Endothelial cell of umbilical vein (primary cell): ENCODE data around the gene CALCOCO2. TPM values are rescaled to one million over a fixed set of nuclear protein-coding genes. Genes with fewer than 3 reads are reported as not detected.

Source experiments
- BruUV-seq: library from RNA; stranded (reverse); fragments of 400-500 nt; replicated peaks from 2 replicates; lab custom pipeline; 2021; lab: Mats Ljungman, UMichigan
- CTCF ChIA-PET: fragments of 300-600, 350-600 bp; sonication (Branson Sonifier 250); formaldehyde crosslinking; loops from one replicate; lab custom pipeline; 2021; ENCODE audit warnings: antibody characterized with exemption, inconsistent platforms; lab: Charles Lee
- POLR2A ChIA-PET: fragments of 300-600, 350-600 bp; sonication (Branson Sonifier 250); formaldehyde crosslinking; loops from one replicate; lab custom pipeline; 2021; ENCODE audit warnings: antibody characterized with exemption, inconsistent platforms; lab: Charles Lee
- DNase-seq: peaks from one replicate; pipeline ENCODE4 v3.0.0-alpha.2; 2011; ENCODE audit warnings: low read depth, low spot score
- FAIRE-seq: peaks from 2 replicates; lab custom pipeline; 2011; peaks lifted over from hg19 to GRCh38; lab: Jason Lieb, UNC
- H2AFZ ChIP-seq: 2 replicates; pipeline ENCODE4 v1.6.0; 2012; ENCODE audit warnings: low read depth, low read length, control low read depth, inconsistent platforms
- H3K27ac ChIP-seq: 2 replicates; pipeline ENCODE4 v1.5.1; 2011; ENCODE audit warnings: low read depth, mild to moderate bottlenecking, control low read depth, low read length, moderate library complexity; ENCODE audit not compliant: insufficient read depth
- H3K27me3 ChIP-seq, 2 experiments: 2 replicates each; pipeline versions ENCODE4 v1.6.0 to v1.6.1; 2011; ENCODE audit warnings: low read length in 2 of 2, mixed read lengths in 1 of 2; ENCODE audit not compliant: control insufficient read depth in 2 of 2, insufficient read depth in 2 of 2
- H3K36me3 ChIP-seq, 2 experiments: 2 replicates in 1 of 2; 3 replicates in 1 of 2; pipeline ENCODE4 v1.5.1; 2011; ENCODE audit warnings: low read length in 2 of 2, mild to moderate bottlenecking in 1 of 2, moderate library complexity in 1 of 2; ENCODE audit not compliant: control insufficient read depth in 2 of 2, insufficient read depth in 2 of 2; ENCODE audit errors: extremely low read depth in 1 of 2
- H3K4me1 ChIP-seq: 3 replicates; pipeline ENCODE4 v1.5.1; 2011; ENCODE audit warnings: mild to moderate bottlenecking, low read length; ENCODE audit not compliant: control insufficient read depth, insufficient read depth; ENCODE audit errors: extremely low read depth
- H3K4me2 ChIP-seq: 2 replicates; pipeline ENCODE4 v1.6.1; 2011; ENCODE audit warnings: low read length, control low read depth, mixed read lengths; ENCODE audit not compliant: insufficient read depth
- H3K4me3 ChIP-seq, 3 experiments: fragments of 200-600 bp in 1 of 3; sonication (generic), shearing (Covaris generic) in 1 of 3; replicated peaks in 1 of 3; 2 replicates each; pipeline ENCODE4 v1.5.1; 2011 to 2016; ENCODE audit warnings: control low read depth in 3 of 3, low read length in 3 of 3, mild to moderate bottlenecking in 2 of 3, inconsistent platforms in 1 of 3, low read depth in 1 of 3, moderate library complexity in 1 of 3; ENCODE audit not compliant: insufficient read depth in 1 of 3
- H3K79me2 ChIP-seq: 2 replicates; pipeline ENCODE4 v1.6.0; 2012; ENCODE audit warnings: low read length, inconsistent platforms; ENCODE audit not compliant: control insufficient read depth, insufficient read depth
- H3K9ac ChIP-seq: replicated peaks from 2 replicates; pipeline ENCODE3; 2011; ENCODE audit warnings: low read length, control low read depth; ENCODE audit not compliant: insufficient read depth; ENCODE audit errors: extremely low read depth
- H3K9me1 ChIP-seq: replicated peaks from 3 replicates; pipeline ENCODE4 v1.6.0; 2011; ENCODE audit warnings: mild to moderate bottlenecking, low read length; ENCODE audit not compliant: control insufficient read depth, insufficient read depth; ENCODE audit errors: extremely low read depth
- H3K9me3 ChIP-seq: replicated peaks from 2 replicates; pipeline ENCODE4 v1.5.1; 2012; ENCODE audit warnings: low read length, inconsistent platforms; ENCODE audit not compliant: control insufficient read depth, insufficient read depth
- H4K20me1 ChIP-seq: replicated peaks from 2 replicates; pipeline ENCODE3; 2011; ENCODE audit warnings: mild to moderate bottlenecking, low read length; ENCODE audit not compliant: control insufficient read depth, insufficient read depth; ENCODE audit errors: extremely low read depth
- CTCF ChIP-seq, 2 donors: IDR thresholded peaks; 1 replicate in 1 of 2; 2 replicates in 1 of 2; pipeline ENCODE4 v1.5.1; 2011; ENCODE audit warnings: low read length in 2 of 2, mild to moderate bottlenecking in 2 of 2, moderate library complexity in 2 of 2, control low read depth in 1 of 2, inconsistent platforms in 1 of 2, low read depth in 1 of 2; ENCODE audit not compliant: insufficient read depth in 1 of 2; ENCODE audit errors: extremely low read depth in 1 of 2
- MYC ChIP-seq: IDR thresholded peaks from one replicate; pipeline ENCODE4 v1.6.1; 2011; ENCODE audit warnings: mild to moderate bottlenecking, low read depth, low read length
- POLR2A ChIP-seq: IDR thresholded peaks from 2 replicates; pipeline ENCODE4 v1.6.1; 2012; ENCODE audit warnings: low read depth, mild to moderate bottlenecking, control low read depth, low read length
- dilution Hi-C: fragments of 300-500 bp; cut with MboI; formaldehyde crosslinking; loops from one replicate; pipeline ENCODE4 v1.15.0; 2019; ENCODE audit warnings: low sequenced_read_pairs; ENCODE audit not compliant: extremely low pct_ligation_motif_present
- intact Hi-C: fragments of 100-400 bp; cut with micrococcal nuclease; formaldehyde crosslinking; loops from one replicate; pipeline ENCODE4 v1.10.0; 2022
- polyA plus RNA-seq, 4 experiments: library from polyadenylated mRNA; depleted of rRNA in 3 of 4; stranded (reverse) in 3 of 4; unstranded in 1 of 4; fragments of >200 nt; gene quantifications; 2 replicates each; pipeline versions ENCODE4 v1.2.1 to v1.2.3, GENCODE V29; 2011 to 2012; ENCODE audit warnings: missing spikeins in 1 of 4
- total RNA-seq: library from RNA; stranded (reverse); gene quantifications from 2 replicates; pipeline ENCODE4 v1.2.3, GENCODE V29; 2021
- TF ChIP-seq, protein P1 (sequence below): IDR thresholded peaks from 2 replicates; pipeline ENCODE4 v1.6.1; 2011; ENCODE audit not compliant: insufficient read depth, insufficient read length

CALCOCO2 gene
- total and polyA plus RNA-seq, 2 donors (not counting 3 experiments of a cell fraction or from before 2014, with no cell fraction given): 20.6 to 64.9 TPM

DNA sequence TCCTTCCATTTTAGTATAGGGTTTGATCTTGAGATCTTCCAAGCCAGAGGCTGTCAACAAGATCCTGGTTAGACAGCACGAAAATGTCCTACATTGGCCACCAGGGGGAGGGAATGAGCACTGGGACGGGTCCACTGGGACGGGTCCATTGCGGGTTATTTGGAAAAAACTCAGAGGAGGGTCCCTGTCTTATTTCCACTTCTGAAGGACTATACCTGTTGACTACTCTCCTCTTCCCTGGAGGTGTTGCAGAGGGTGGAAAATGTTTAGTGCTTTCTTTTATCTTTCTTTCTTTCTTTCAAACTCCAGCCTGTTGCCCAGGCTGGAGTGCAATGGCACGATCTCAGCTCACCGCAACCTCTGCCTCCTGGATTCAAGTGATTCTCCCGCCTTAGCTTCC, 16.3 kb upstream of the CALCOCO2 start:
- H2AFZ ChIP-seq: no peak overlapping the region
- H3K9ac ChIP-seq: no peak overlapping the region
- H3K36me3 ChIP-seq: no peaks in the 10 kb centered on the region
- DNase-seq (peak; percentile 53), FAIRE-seq (peak; percentile 84)
- H3K79me2 ChIP-seq: no peaks in the 10 kb centered on the region
- CTCF ChIA-PET: interaction anchor here (0.6 to 25.1 kb wide), 20 partner anchors 8 to 340 kb away, joined by 3 to 1186 read pairs (median 7); no protein-coding TSS in a partner anchor
- H3K27me3 ChIP-seq: peaks cover 14 to 21% of the 10 kb centered on the region in 2 experiments
- BruUV-seq: no TSS peak
- H3K27ac ChIP-seq: no peak overlapping the region
- no peak overlapping the region for H3K4me3 ChIP-seq
- peaks cover 6% of the 10 kb centered on the region for H3K4me1 ChIP-seq
- H4K20me1 ChIP-seq: no peaks in the 10 kb centered on the region
- no peaks in the 10 kb centered on the region for H3K9me1 ChIP-seq
- TF ChIP-seq MYC (no peak), CTCF (IDR thresholded peaks at IDR 0.05; ENCODE audit: extremely low read depth in 1 of 2, insufficient read depth in 1 of 2, low read depth in 1 of 2, low read length in 2 of 2) (peak; percentile 65 to 80)
- TF ChIP-seq, protein P1, sequence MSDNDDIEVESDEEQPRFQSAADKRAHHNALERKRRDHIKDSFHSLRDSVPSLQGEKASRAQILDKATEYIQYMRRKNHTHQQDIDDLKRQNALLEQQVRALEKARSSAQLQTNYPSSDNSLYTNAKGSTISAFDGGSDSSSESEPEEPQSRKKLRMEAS: no peak
- no peak overlapping the region for H3K4me2 ChIP-seq
- dilution Hi-C loops (no loop called here), intact Hi-C loops (loop anchor here (1.0 kb wide), 1 partner anchor 65 kb away; no protein-coding TSS in a partner anchor)
- POLR2A ChIA-PET: no interaction called here
- H3K9me3 ChIP-seq: no peaks in the 10 kb centered on the region

DNA sequence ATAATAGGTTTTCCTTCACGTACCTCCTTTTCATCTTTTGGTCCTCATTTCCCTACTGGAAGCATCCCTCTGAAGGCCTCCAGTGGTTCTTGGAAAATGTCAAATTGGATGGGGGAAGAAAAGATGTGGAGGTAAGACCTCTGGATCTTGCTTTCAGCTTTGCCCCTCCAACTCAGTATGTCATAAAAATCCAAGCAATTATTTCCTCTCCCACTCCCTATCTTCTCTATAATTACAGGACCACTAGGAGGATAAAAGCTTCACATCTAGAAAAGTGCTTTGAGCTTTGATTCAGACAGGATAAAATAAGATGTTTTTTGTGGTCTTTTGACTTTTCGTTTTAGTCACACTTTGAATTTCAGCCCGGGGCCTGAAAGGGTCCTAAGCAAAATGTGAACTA, 15.5 kb upstream of the CALCOCO2 start:
- FAIRE-seq (no peak), DNase-seq (no peak)
- POLR2A ChIA-PET: no interaction called here
- CTCF ChIA-PET: interaction anchor here (0.6 to 25.1 kb wide), 16 partner anchors 8 to 341 kb away, joined by 3 to 1186 read pairs (median 9); no protein-coding TSS in a partner anchor
- no peaks in the 10 kb centered on the region for H3K79me2 ChIP-seq
- H3K36me3 ChIP-seq: no peaks in the 10 kb centered on the region
- no peak overlapping the region for H3K4me3 ChIP-seq
- BruUV-seq: no TSS peak
- dilution Hi-C loops: no loop called here
- no peak overlapping the region for H3K27ac ChIP-seq
- H3K9me1 ChIP-seq: no peaks in the 10 kb centered on the region
- intact Hi-C loops: loop anchor here (5.0 kb wide), 1 partner anchor 217 kb away; no protein-coding TSS in a partner anchor
- H2AFZ ChIP-seq: no peak overlapping the region
- H3K9ac ChIP-seq: no peak overlapping the region
- H4K20me1 ChIP-seq: no peaks in the 10 kb centered on the region
- H3K4me2 ChIP-seq: no peak overlapping the region
- no peaks in the 10 kb centered on the region for H3K9me3 ChIP-seq
- TF ChIP-seq, protein P1: no peak
- TF ChIP-seq POLR2A: no peak
- TF ChIP-seq MYC: no peak
- H3K27me3 ChIP-seq: peaks cover 11 to 21% of the 10 kb centered on the region in 2 experiments
- peaks cover 6% of the 10 kb centered on the region for H3K4me1 ChIP-seq
